IPS DF 6.9 (cell line): ENCODE measurements around the gene MED16.
"Not testable (repeated sequence)": the region's sequence is repeated elsewhere in the genome, so short reads cannot be mapped to it uniquely, and the experiment has no call there.

Experiments used
- DNase-seq: peaks from one replicate; pipeline ENCODE4 v3.0.0-alpha.2; 2013; ENCODE audit warnings: low read depth, low spot score
- H3K27ac ChIP-seq: one replicate; pipeline ENCODE4 v1.5.1; 2013; ENCODE audit warnings: low read length, control low read depth
- H3K27me3 ChIP-seq: 2 replicates; pipeline ENCODE4 v1.6.1; 2013; ENCODE audit warnings: mild to moderate bottlenecking, low read length; ENCODE audit not compliant: control insufficient read depth, insufficient read depth
- H3K36me3 ChIP-seq: 2 replicates; pipeline ENCODE4 v1.6.1; 2013; ENCODE audit warnings: low read length; ENCODE audit not compliant: control insufficient read depth, insufficient read depth
- H3K4me1 ChIP-seq: 2 replicates; pipeline ENCODE4 v1.6.1; 2013; ENCODE audit warnings: low read length; ENCODE audit not compliant: control insufficient read depth, insufficient read depth
- H3K4me3 ChIP-seq: 2 replicates; pipeline ENCODE4 v1.5.1; 2013; ENCODE audit warnings: mild to moderate bottlenecking, low read length
- H3K9me3 ChIP-seq: 2 replicates; pipeline ENCODE4 v1.6.1; 2013; ENCODE audit warnings: low read length, inconsistent platforms; ENCODE audit not compliant: control insufficient read depth, insufficient read depth
- WGBS: extraction: QIAGEN DNeasy Blood & Tissue Kit; methylation state at CpG from one replicate; pipeline ENCODE4 v1.1.7; 2013; ENCODE audit warnings: mixed read lengths, missing lambda C conversion rate; ENCODE audit not compliant: insufficient read length, insufficient coverage; 5-methylcytosine and 5-hydroxymethylcytosine counted together

MED16 gene

DNA sequence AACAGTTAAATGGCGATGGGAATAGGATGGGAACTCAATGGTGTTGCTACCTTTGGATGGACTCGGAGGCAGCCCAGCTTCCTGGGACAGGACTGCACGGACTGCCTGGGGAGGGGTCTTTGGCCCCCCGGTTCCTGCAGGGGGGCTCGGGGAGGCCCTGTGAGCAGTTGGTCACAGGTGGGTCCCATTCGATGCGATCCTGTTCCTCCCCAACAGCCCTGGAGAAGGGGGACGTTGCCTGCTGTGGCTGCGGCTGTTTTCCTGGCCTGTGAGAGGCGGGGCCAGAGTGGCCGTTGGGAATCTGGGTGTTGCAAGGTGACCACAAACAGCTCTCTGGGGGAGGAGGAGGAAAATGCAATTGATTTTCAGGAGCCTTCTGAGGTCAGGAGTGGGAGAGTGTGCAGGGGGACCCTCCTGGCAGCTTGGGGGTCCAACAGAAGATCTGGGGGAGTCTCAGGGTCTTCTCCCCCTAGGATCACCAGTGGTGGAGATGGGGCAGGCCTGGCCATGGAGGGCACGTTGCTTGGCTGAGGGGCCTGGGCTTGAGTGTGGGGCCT is 69.3 kb downstream of the MED16 start:
- H3K4me1 ChIP-seq = peaks cover 2% of the 10 kb centered on the region; the same call in 1 of the 2 replicates
- DNase-seq = no peak
- WGBS = no CpG with 5 or more reads among the region's 12 CpGs
- no peaks in the 10 kb centered on the region for H3K9me3 ChIP-seq
- no peak overlapping the region for H3K27ac ChIP-seq
- H3K27me3 ChIP-seq = no peaks in the 10 kb centered on the region
- H3K4me3 ChIP-seq = no peak overlapping the region
- no peaks in the 10 kb centered on the region; the same call in 1 of the 2 replicates for H3K36me3 ChIP-seq

DNA sequence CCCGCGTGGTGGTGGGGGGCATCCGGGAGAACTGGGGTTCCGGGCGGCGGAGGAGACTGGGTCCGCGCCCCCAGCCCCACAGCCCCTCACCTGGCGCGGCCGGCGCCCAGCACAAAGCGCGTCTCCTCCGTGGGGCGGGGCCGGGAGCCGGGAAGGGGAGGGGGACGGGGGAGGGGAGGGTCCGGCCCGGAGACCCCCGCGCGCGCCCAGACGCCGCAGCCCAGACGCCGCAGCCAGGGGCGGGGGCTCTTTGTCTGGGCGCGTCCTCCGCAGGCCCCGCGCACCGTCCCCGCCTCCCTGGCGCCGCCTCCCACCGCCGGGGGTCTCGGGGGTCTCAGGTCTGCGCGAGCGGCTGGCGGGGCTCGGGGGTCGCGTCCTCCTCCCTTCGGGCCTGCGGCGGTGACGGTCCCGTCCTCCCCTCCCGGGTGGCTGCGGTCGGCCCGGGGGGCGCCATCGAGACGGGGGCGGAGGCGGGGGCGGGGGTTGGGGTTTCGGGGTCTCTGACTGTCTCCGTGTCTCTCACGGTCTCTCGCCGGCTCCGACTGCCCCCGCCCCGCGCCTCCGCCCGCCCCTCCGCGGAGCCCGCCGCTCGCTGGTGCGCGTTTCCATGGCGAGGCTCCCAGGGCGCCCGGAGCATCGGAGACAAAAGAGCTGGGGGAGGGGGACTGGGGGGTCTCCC is 71.0 kb downstream of the MED16 start, which contains the start of gene PLPPR3:
Gene PLPPR3 (minus strand): TSS at position 131 of the 679 bp plus-strand sequence. CDS start 396 bp downstream, outside the sequence.
- no peak within 1 kb of the TSS for H3K27ac ChIP-seq
- no peaks in the 10 kb centered on the region for H3K27me3 ChIP-seq
- H3K4me1 ChIP-seq = peaks cover 2% of the 10 kb centered on the region; the same call in 1 of the 2 replicates
- DNase-seq = no peak
- no CpG with 5 or more reads among the region's 86 CpGs for WGBS
- peak within 1 kb of the TSS; percentile 72 for H3K4me3 ChIP-seq
- H3K36me3 ChIP-seq = no peaks in the 10 kb centered on the region; the same call in 1 of the 2 replicates
- H3K9me3 ChIP-seq = no peaks in the 10 kb centered on the region

DNA sequence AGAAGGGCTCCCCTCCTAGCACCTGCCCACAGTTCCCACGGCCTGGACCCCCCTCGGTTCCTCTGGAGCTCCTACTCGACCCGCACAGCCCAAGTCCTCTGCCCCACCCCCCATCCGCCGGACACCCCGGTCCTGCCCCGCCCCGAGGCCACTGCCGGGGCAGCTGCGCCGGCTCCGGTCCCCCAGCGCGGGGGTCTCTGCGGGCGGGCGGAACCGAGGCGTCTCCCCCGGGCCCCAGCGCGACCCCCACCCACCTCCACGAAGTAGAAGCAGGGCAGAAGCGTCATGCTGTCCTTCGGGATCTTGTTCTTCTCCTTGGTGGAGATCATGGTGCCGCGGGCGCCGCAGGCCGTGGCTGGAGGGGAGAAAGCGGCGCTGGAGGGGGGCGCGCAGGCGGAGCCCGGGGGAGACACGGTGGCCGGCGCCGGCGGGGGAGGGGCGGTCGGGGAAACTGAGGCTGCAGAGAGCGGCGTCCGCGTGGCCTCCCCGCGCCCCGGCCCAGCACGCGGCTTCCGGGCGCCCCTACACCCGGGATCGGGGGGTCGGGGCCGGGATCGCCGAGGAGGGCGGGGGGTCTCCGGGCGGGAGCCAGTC is 71.7 kb downstream of the MED16 start:
- no peak overlapping the region for H3K27ac ChIP-seq
- no peaks in the 10 kb centered on the region for H3K27me3 ChIP-seq
- H3K4me1 ChIP-seq = peaks cover 2% of the 10 kb centered on the region; the same call in 1 of the 2 replicates
- DNase-seq = no peak
- no peaks in the 10 kb centered on the region for H3K9me3 ChIP-seq
- peak overlapping the region; percentile 72 for H3K4me3 ChIP-seq
- no CpG with 5 or more reads among the region's 64 CpGs for WGBS
- no peaks in the 10 kb centered on the region; the same call in 1 of the 2 replicates for H3K36me3 ChIP-seq

DNA sequence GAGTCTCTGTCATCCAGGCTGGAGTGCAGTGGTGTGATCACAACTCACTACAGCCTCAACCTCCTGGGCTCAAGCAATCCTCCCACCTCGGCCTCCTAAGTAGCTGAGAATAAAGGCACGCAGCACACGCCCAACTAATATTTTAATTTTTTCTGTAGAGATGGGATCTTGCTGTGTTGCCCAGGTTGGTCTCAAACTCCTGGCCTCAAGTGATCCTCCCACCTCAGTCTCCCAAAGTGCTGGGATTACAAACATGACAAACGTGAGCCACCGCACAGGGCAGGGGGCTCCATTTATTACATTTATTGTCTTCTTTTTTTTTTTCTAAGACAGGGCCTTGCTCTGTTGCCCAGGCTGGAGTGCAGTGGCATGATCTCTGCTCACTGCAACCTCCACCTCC is 72.8 kb downstream of the MED16 start:
- WGBS = no CpG with 5 or more reads among the region's 5 CpGs
- not testable (repeated sequence) for H3K4me1 ChIP-seq, H3K27ac ChIP-seq, H3K36me3 ChIP-seq, H3K27me3 ChIP-seq, H3K4me3 ChIP-seq, H3K9me3 ChIP-seq, DNase-seq
